Lower lobe of right lung (tissue), 2 donors: ENCODE data around the gene DPYSL3. TPM values are rescaled to one million over a fixed set of nuclear protein-coding genes. Genes with fewer than 3 reads are reported as not detected.
A peak's percentile ranks its signal among the peaks of the same experiment; 100 is the strongest.

Experiments used
- ATAC-seq, 2 donors: fragments of 200-7000 bp; cut with Tn5 transposase; one replicate each; pipeline ENCODE4 v1.9.1; 2020 to 2022; ENCODE audit warnings: mild to moderate bottlenecking in 2 of 2, moderate library complexity in 2 of 2
- DNase-seq: peaks from one replicate; pipeline ENCODE4 v3.0.0-alpha.2; 2020
- H3K27ac ChIP-seq: fragments of 200-600 bp; one replicate; pipeline ENCODE4 v1.8.0; 2022
- H3K27me3 ChIP-seq: fragments of 200-600 bp; one replicate; pipeline ENCODE4 v1.8.0; 2022; ENCODE audit warnings: low read depth
- H3K36me3 ChIP-seq: fragments of 200-600 bp; one replicate; pipeline ENCODE4 v1.8.0; 2022; ENCODE audit warnings: mild to moderate bottlenecking
- H3K4me1 ChIP-seq: fragments of 200-600 bp; one replicate; pipeline ENCODE4 v1.8.0; 2022
- H3K4me3 ChIP-seq: fragments of 200-600 bp; one replicate; pipeline ENCODE4 v1.8.0; 2022; ENCODE audit warnings: mild to moderate bottlenecking
- H3K9me3 ChIP-seq: fragments of 200-600 bp; one replicate; pipeline ENCODE4 v1.8.0; 2022
- CTCF ChIP-seq: fragments of 200-600 bp; IDR thresholded peaks from one replicate; pipeline ENCODE4 v1.8.0; 2022; ENCODE audit warnings: antibody characterized with exemption, mild to moderate bottlenecking
- intact Hi-C: fragments of 100-400 bp; cut with DNase I; formaldehyde crosslinking; loops from one replicate; pipeline ENCODE4 v1.11.0; 2022
- total RNA-seq: library from RNA; stranded (reverse); fragmentation: NEBNext Ultra II Directional; extraction: Animal tissue kit (Norgen Biotek cat#: 25700); gene quantifications from one replicate; pipeline ENCODE4 v1.2.1, GENCODE V29; 2021
- donor health status: DM: no; HTN: yes; CAD: no; lungs with severe emphysema.

Gene DPYSL3
- total RNA-seq, 1 donor from 2014 or later = 45.7 TPM

GRCh38 chr5:147479949-147480348 lies 29.9 kb downstream of the DPYSL3 start:
- H3K36me3 ChIP-seq = no peaks in the 10 kb centered on the region
- no peak for DNase-seq
- no peaks in the 10 kb centered on the region for H3K9me3 ChIP-seq
- H3K27ac ChIP-seq = peak overlapping the region; percentile 5
- no peaks in the 10 kb centered on the region for H3K27me3 ChIP-seq
- H3K4me1 ChIP-seq = peaks cover 36% of the 10 kb centered on the region
- no peak overlapping the region for H3K4me3 ChIP-seq
- TF ChIP-seq CTCF = no peak
- ATAC-seq = no peak
- intact Hi-C loops = no loop called here

- intact Hi-C loops = no loop called here
- ATAC-seq (no peak), DNase-seq (no peak)
- Histone ChIP-seq H3K9me3 (no peaks in the 10 kb centered on the region), H3K27ac (no peak overlapping the region), H3K4me3 (no peak overlapping the region), H3K27me3 (no peaks in the 10 kb centered on the region), H3K4me1 (peaks cover 31% of the 10 kb centered on the region), H3K36me3 (no peaks in the 10 kb centered on the region)
- no peak for TF ChIP-seq CTCF
Observed at GRCh38 chr5:147479444-147479843, 30.4 kb downstream of the DPYSL3 start.

- H3K27me3 ChIP-seq = no peaks in the 10 kb centered on the region
- ATAC-seq (no peak), DNase-seq (no peak)
- H3K27ac ChIP-seq = no peak overlapping the region
- H3K4me3 ChIP-seq = no peak overlapping the region
- intact Hi-C loops = no loop called here
- no peaks in the 10 kb centered on the region for H3K9me3 ChIP-seq
- no peaks in the 10 kb centered on the region for H3K36me3 ChIP-seq
- TF ChIP-seq CTCF = no peak
- H3K4me1 ChIP-seq = no peaks in the 10 kb centered on the region
Observed at GRCh38 chr5:147474140-147474539, 35.7 kb downstream of the DPYSL3 start.

GRCh38 chr5:147472664-147473475 lies 37.0 kb downstream of the DPYSL3 start:
- H3K27me3 ChIP-seq = no peaks in the 10 kb centered on the region
- no peaks in the 10 kb centered on the region for H3K36me3 ChIP-seq
- H3K4me3 ChIP-seq = no peak overlapping the region
- no peak for ATAC-seq
- no peaks in the 10 kb centered on the region for H3K9me3 ChIP-seq
- intact Hi-C loops = no loop called here
- no peak for DNase-seq
- H3K27ac ChIP-seq = peak overlapping the region; percentile 21
- no peaks in the 10 kb centered on the region for H3K4me1 ChIP-seq
- no peak for TF ChIP-seq CTCF

GRCh38 chr5:147467973-147468508 lies 41.8 kb downstream of the DPYSL3 start:
- intact Hi-C loops = no loop called here

More at GRCh38 chr5:147467973-147468508, 41.8 kb downstream of the DPYSL3 start:
- TF ChIP-seq CTCF = no peak
- no peaks in the 10 kb centered on the region for H3K9me3 ChIP-seq
- H3K27ac ChIP-seq = no peak overlapping the region
- no peak for ATAC-seq
- no peaks in the 10 kb centered on the region for H3K27me3 ChIP-seq
- H3K36me3 ChIP-seq = no peaks in the 10 kb centered on the region
- DNase-seq = no peak
- no peak overlapping the region for H3K4me3 ChIP-seq
- peaks cover 9% of the 10 kb centered on the region for H3K4me1 ChIP-seq
